ENCODE data around the gene FXYD6.

DNA sequence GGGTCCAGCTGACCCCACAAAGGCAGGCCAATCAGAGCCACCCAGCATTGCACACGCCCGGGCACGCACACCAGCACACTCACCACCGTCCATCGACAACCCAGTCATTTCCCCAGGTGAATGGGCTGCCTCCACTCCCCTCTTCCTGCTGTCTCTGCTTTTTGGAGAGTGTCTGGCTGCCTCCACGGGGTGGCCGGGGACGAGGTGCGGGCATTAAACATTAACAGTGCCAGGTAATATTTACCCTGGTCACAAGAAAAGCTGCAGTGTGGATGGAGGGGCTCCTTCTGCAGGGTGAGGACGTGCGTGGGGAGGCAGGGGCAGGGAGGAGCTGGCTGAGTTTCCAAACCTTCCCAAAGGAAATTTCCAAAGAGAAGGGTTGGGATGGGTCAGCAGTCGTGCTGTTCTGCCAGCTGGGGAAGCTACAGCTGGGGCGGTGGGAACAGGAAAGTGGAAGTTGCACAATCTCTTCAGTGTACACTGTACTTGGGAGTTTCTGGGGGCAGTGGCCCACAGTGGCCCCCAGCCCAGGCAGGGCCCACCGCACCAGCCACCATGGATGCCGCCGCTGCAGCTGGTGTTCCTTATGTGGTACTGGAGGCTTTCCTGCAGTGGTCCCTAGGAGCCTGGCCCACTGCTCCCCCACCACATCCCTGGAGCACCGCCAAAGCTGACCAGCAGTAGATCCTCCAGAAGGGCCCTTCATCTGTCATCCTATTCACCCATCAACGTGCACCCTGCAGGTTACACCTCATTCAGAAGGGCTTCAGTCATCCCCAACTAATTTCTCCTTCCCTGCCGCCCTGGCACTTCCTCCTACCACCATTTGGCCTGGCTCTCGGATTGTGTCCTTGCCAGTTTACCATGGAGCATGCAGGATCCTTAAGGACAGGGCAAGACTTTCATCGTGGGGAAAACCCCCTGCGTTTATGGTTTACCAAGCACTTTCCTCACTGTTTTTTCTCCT is 51.6 kb downstream of the FXYD6 start, which contains the start of gene FXYD2:
- no peak for TF ChIP-seq POLR2A (IDR thresholded peaks at IDR 0.05)
- TF ChIP-seq, protein P1, sequence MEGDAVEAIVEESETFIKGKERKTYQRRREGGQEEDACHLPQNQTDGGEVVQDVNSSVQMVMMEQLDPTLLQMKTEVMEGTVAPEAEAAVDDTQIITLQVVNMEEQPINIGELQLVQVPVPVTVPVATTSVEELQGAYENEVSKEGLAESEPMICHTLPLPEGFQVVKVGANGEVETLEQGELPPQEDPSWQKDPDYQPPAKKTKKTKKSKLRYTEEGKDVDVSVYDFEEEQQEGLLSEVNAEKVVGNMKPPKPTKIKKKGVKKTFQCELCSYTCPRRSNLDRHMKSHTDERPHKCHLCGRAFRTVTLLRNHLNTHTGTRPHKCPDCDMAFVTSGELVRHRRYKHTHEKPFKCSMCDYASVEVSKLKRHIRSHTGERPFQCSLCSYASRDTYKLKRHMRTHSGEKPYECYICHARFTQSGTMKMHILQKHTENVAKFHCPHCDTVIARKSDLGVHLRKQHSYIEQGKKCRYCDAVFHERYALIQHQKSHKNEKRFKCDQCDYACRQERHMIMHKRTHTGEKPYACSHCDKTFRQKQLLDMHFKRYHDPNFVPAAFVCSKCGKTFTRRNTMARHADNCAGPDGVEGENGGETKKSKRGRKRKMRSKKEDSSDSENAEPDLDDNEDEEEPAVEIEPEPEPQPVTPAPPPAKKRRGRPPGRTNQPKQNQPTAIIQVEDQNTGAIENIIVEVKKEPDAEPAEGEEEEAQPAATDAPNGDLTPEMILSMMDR (IDR thresholded peaks at IDR 0.05): no peak
